Esophagus (tissue), 2 donors: Measurements from ENCODE around the gene STARD3. TPM values are rescaled to one million over a fixed set of nuclear protein-coding genes. Genes with fewer than 3 reads are reported as not detected.
A peak's percentile ranks its signal among the peaks of the same experiment; 100 is the strongest.

Experiments used
- H3K27ac ChIP-seq, 2 donors: one replicate each; pipeline ENCODE4 v1.5.1; 2013; ENCODE audit warnings: low read depth in 2 of 2, mild to moderate bottlenecking in 2 of 2, inconsistent platforms in 1 of 2, low read length in 1 of 2, moderate library complexity in 1 of 2
- H3K27me3 ChIP-seq, 2 donors: one replicate each; pipeline ENCODE4 v1.6.1; 2013; ENCODE audit warnings: low read length in 2 of 2, control low read depth in 1 of 2, mild to moderate bottlenecking in 1 of 2; ENCODE audit not compliant: insufficient read depth in 2 of 2, control insufficient read depth in 1 of 2
- H3K36me3 ChIP-seq, 2 donors: one replicate each; pipeline ENCODE4 v1.6.1; 2013; ENCODE audit warnings: low read length in 1 of 2; ENCODE audit not compliant: control insufficient read depth in 2 of 2, insufficient read depth in 2 of 2
- H3K4me1 ChIP-seq, 2 donors: one replicate each; pipeline ENCODE4 v1.6.1; 2013; ENCODE audit warnings: low read length in 1 of 2; ENCODE audit not compliant: control insufficient read depth in 2 of 2, insufficient read depth in 2 of 2
- H3K4me3 ChIP-seq, 2 donors: one replicate each; pipeline ENCODE4 v1.5.1; 2013; ENCODE audit warnings: low read length in 2 of 2, mild to moderate bottlenecking in 2 of 2, low read depth in 1 of 2, moderate library complexity in 1 of 2
- H3K9me3 ChIP-seq, 2 donors: one replicate each; pipeline ENCODE4 v1.6.1; 2013; ENCODE audit warnings: mild to moderate bottlenecking in 2 of 2, low read depth in 1 of 2, low read length in 1 of 2, moderate library complexity in 1 of 2; ENCODE audit not compliant: control insufficient read depth in 2 of 2, insufficient read depth in 1 of 2
- WGBS, 2 donors: extraction: QIAGEN DNeasy Blood & Tissue Kit; methylation state at CpG; one replicate each; pipeline ENCODE4 v1.1.7; 2013; 5-methylcytosine and 5-hydroxymethylcytosine counted together
- polyA plus RNA-seq, 2 donors: library from polyadenylated mRNA; stranded (reverse); fragments of 200-250 nt; gene quantifications; one replicate each; pipeline ENCODE4 v1.2.3, GENCODE V29; 2013
- donor health status: healthy with polysubstance abuse.
- donor health status: Bipolar disorder and iron deficiency.

The STARD3 gene
- polyA plus RNA-seq, 2 donors: 44.6 to 44.9 TPM

- H3K27ac ChIP-seq: no peak overlapping the region
- peaks cover 4 to 16% of the 10 kb centered on the region in 2 donors for H3K4me1 ChIP-seq
- no peaks in the 10 kb centered on the region for H3K27me3 ChIP-seq
Observed at GRCh38 chr17:39627047-39627711, 9.8 kb upstream of the STARD3 start.

GRCh38 chr17:39627712-39628516, 9.0 kb upstream of the STARD3 start:
- Histone ChIP-seq H3K9me3 (no peaks in the 10 kb centered on the region), H3K4me3 (no peak overlapping the region), H3K36me3 (no peaks in the 10 kb centered on the region), H3K4me1 (peaks cover 3 to 13% of the 10 kb centered on the region in 2 donors), H3K27me3 (no peaks in the 10 kb centered on the region), H3K27ac (no peak overlapping the region)
- WGBS, 2 donors: 52 to 59% methylated on average over 16 of the region's 16 CpGs

More at GRCh38 chr17:39627047-39627711, 9.8 kb upstream of the STARD3 start:
- Histone ChIP-seq H3K4me3 (peak overlapping the region in 1 of 2 donors; percentile 11), H3K36me3 (no peaks in the 10 kb centered on the region), H3K9me3 (no peaks in the 10 kb centered on the region)
- WGBS, 2 donors: 6 to 7% methylated on average over 29 to 72 of the region's 72 CpGs

GRCh38 chr17:39628655-39629493, 8.1 kb upstream of the STARD3 start:
- H3K4me3 ChIP-seq: no peak overlapping the region
- H3K27me3 ChIP-seq: no peaks in the 10 kb centered on the region
- no peaks in the 10 kb centered on the region for H3K9me3 ChIP-seq
- H3K36me3 ChIP-seq: no peaks in the 10 kb centered on the region
- peaks cover 3 to 13% of the 10 kb centered on the region in 2 donors for H3K4me1 ChIP-seq
- 61 to 64% methylated on average over 10 of the region's 10 CpGs for WGBS, 2 donors
- no peak overlapping the region for H3K27ac ChIP-seq

- 67 to 73% methylated on average over 3 of the region's 3 CpGs for WGBS, 2 donors
- H3K4me1 ChIP-seq: peaks cover 3 to 13% of the 10 kb centered on the region in 2 donors
- no peak overlapping the region for H3K4me3 ChIP-seq
- H3K36me3 ChIP-seq: no peaks in the 10 kb centered on the region
- no peaks in the 10 kb centered on the region for H3K9me3 ChIP-seq
- no peaks in the 10 kb centered on the region for H3K27me3 ChIP-seq
- H3K27ac ChIP-seq: no peak overlapping the region
Observed at GRCh38 chr17:39629494-39629880, 7.5 kb upstream of the STARD3 start.

GRCh38 chr17:39629898-39630297, 7.0 kb upstream of the STARD3 start:
- Histone ChIP-seq H3K9me3 (no peaks in the 10 kb centered on the region), H3K36me3 (no peaks in the 10 kb centered on the region), H3K27me3 (no peaks in the 10 kb centered on the region), H3K4me1 (peaks cover 3 to 12% of the 10 kb centered on the region in 2 donors), H3K27ac (no peak overlapping the region), H3K4me3 (no peak overlapping the region)
- WGBS, 2 donors: 70 to 80% methylated on average over 12 of the region's 12 CpGs

GRCh38 chr17:39631403-39631802, 5.5 kb upstream of the STARD3 start:
- no peaks in the 10 kb centered on the region for H3K27me3 ChIP-seq
- H3K9me3 ChIP-seq: no peaks in the 10 kb centered on the region
- H3K4me3 ChIP-seq: no peak overlapping the region
- H3K4me1 ChIP-seq: peaks cover 0 to 3% of the 10 kb centered on the region in 2 donors
- 16 to 21% methylated on average over 6 of the region's 6 CpGs for WGBS, 2 donors
- no peaks in the 10 kb centered on the region for H3K36me3 ChIP-seq
- H3K27ac ChIP-seq: no peak overlapping the region

GRCh38 chr17:39632153-39632941, 4.6 kb upstream of the STARD3 start:
- H3K36me3 ChIP-seq: no peaks in the 10 kb centered on the region
- WGBS, 2 donors: 54 to 57% methylated on average over 11 to 13 of the region's 13 CpGs
- peaks cover 0 to under 1% of the 10 kb centered on the region in 2 donors for H3K4me1 ChIP-seq
- H3K27ac ChIP-seq: no peak overlapping the region
- H3K27me3 ChIP-seq: no peaks in the 10 kb centered on the region
- no peaks in the 10 kb centered on the region for H3K9me3 ChIP-seq
- H3K4me3 ChIP-seq: no peak overlapping the region

- Histone ChIP-seq H3K27me3 (no peaks in the 10 kb centered on the region), H3K27ac (no peak overlapping the region), H3K9me3 (no peaks in the 10 kb centered on the region), H3K4me3 (no peak overlapping the region), H3K36me3 (no peaks in the 10 kb centered on the region), H3K4me1 (peaks cover 0 to 4% of the 10 kb centered on the region in 2 donors)
- WGBS, 2 donors: 70 to 73% methylated on average over 8 of the region's 8 CpGs
Observed at GRCh38 chr17:39633570-39634183, 3.3 kb upstream of the STARD3 start.
